IPS DF 4.7 (cell line): ENCODE data around the gene TSFM.
A peak's percentile ranks its signal among the peaks of the same experiment; 100 is the strongest.

ENCODE experiments used
- DNase-seq: peaks from one replicate; pipeline ENCODE4 v3.0.0-alpha.2; 2013; ENCODE audit warnings: low spot score; ENCODE audit errors: extremely low read depth

TSFM gene

DNA sequence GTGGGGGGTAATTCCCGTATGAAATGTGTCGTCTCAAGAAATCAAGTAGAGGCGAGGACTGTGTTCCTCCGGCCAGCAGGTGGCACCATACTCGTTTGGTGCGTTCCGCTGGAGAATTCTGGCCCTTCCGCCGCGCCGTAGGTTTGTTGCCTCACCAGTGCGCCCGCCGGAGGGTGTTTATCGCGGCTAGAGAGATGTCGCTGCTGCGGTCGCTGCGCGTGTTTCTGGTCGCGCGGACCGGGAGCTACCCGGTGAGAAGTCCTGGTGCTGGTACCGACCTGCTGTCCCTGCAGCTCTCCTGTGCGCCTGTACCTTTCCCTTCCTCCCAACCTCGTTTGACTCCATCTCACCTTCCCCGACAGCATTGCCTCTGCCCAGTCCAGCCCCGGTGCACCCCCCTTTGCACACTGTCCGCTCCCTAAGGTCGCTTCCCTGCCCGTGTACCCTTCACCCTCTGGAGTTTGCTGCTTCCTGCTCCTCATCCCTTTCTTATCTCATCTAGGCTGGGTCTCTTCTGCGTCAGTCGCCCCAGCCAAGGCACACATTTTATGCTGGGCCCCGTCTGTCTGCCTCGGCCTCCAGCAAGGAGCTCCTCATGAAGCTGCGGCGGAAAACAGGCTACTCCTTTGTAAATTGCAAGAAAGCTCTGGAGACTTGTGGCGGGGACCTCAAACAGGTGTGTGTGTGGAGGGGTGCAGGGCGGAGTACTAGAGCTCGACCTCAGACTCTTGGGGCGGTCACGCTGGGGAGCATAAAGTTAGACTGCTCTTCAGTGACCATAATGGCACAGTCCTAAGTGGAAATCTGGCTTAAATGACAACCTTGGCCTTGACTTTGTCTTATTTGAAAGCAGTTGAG is at the start of gene TSFM:
Gene TSFM, plus strand, starts transcription at position 180 of the 858 bp plus-strand sequence. Its CDS starts 15 bp downstream, at position 195.
- peak; percentile 87 for DNase-seq

DNA sequence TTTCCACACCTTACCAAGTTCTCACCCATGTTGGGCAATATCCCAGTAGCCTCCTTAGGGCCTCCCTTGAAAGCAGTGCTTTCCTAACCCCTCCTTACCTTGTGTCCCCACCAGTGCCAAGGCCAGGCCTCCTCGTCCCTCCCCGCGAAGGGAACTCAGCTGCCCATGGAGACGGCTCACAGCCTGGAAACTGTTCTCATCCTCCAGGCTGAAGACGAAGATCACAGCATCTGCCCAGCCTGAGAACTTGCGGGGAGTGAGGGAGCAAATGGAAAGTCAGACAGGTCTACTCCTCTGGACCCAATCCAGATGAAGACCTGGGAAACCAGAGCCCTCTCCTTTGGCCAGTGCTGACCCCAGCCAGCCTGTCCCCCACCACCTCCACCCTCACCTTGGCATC is 48.7 kb upstream of the TSFM start:
- DNase-seq: no peak

DNA sequence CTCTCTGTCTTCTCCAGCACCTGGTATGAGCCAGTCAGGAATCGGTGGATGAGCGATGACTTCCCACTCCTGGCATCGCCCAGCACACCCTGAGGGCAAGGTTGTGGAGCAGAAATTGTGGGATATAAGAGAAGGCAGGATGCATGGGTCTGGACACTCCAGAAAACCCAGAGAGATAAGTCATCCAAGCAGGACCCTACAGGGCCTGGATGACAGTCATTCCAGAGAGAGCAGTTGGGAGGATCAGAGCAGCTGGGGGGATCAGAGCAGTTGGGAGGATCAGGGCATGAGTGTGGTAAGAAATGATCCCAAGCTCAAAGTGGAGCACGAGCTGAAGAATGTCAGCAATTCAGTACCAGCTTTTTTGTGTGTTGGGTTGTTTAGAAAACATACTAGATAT is 48.0 kb upstream of the TSFM start:
- no peak for DNase-seq

DNA sequence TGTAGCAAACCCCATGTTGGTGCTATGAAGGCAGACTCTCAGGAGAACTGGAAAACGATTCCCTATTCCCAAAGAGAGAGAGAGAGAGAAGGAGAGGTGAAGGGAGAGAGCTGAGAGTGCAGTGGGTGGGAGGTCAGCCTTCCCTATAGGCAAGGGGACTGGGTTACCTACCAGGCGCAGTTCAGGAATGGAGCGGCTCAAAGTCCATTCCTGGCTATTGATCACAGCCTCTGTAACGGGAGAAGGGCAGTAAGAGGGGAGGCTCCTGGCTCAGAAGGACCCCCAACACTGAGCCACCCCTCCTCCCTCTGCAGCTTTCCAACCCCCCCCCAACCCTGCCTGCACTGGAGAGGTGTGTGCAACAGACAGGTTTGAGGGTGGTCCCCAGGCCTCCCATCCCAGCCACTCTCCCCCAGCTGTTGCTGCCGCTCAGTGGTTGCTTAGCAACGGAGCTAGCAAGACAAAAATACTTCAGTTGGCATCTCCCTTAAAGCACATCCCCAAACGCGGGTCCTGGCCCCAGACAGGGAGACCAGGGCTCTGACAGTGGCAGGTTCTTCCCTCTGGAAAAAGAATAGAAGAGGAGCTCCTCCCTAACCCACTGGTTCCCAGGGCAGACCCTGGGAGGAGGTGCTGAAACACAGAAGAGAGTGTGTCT is 47.3 kb upstream of the TSFM start:
- DNase-seq: no peak

DNA sequence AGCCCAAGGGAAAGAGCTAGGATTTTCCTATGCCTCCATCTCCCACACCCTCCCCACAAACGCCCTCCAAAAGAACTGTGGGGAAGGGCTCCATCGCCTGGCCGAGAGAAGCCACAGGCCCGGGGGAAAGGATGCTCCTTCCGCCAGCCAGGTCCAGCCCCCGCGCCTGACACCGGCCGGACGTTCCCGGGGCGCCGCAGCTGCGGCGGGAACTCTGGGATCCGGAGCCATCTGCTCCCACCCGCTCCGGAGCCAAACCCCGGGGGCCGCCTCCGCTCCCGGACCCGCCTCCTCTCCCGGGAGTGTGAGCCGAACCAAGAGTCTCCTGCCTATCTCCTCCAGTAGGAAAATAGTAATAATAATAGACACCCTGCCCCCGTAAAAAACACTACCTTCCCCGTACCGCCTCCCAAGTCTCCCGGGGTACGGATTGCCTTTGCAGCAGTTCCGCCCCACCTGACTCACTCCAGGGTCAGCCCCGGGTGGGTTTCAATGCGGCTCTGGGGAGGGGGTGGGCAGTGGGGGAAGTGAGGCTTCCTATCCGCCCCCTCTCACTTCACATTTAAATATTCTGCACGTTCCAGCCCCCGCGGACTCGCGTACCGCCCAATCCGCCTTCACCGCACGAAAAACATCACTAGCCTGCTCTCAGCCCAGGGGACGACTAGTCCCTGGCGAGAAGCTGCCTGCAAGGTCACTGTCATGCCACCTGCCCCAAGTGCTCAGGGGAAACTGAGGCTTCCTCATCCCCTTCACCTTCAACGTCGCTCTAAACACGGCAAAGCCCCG is 46.4 kb upstream of the TSFM start:
- no peak for DNase-seq

DNA sequence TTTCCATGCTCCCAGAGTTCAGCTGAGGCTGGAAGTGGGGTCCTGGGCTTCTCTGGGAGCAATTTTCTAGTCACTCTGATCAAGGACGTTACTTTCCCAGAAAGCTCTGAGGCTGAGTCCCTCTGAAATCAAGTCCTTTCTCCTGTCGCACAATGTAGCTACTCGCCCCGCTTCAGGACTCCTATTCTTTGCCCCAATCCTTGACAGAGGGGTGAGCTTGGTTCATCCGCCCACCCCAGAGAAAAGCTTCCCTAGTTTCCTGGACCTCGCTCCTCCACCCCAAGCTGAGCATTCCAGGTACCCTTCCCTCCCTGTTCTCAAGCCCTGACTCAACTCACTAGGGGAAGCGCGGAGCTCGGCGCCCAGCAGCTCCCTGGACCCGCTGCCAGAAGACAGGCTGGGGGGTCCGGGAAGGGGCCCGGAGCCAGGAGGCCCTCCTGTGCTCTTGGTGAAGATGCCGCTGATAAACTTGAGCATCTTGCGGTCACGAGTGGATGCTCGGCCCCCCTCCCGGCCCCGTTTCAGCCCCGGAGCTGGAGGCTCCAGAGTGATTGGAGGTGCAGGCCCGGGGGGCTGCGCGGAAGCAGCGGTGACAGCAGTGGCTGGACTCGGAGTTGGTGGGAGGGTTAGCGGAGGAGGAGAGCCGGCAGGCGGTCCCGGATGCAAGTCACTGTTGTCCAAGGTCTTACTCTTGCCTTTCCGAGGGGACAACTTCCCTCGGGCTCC is 45.7 kb upstream of the TSFM start:
- DNase-seq: no peak

DNA sequence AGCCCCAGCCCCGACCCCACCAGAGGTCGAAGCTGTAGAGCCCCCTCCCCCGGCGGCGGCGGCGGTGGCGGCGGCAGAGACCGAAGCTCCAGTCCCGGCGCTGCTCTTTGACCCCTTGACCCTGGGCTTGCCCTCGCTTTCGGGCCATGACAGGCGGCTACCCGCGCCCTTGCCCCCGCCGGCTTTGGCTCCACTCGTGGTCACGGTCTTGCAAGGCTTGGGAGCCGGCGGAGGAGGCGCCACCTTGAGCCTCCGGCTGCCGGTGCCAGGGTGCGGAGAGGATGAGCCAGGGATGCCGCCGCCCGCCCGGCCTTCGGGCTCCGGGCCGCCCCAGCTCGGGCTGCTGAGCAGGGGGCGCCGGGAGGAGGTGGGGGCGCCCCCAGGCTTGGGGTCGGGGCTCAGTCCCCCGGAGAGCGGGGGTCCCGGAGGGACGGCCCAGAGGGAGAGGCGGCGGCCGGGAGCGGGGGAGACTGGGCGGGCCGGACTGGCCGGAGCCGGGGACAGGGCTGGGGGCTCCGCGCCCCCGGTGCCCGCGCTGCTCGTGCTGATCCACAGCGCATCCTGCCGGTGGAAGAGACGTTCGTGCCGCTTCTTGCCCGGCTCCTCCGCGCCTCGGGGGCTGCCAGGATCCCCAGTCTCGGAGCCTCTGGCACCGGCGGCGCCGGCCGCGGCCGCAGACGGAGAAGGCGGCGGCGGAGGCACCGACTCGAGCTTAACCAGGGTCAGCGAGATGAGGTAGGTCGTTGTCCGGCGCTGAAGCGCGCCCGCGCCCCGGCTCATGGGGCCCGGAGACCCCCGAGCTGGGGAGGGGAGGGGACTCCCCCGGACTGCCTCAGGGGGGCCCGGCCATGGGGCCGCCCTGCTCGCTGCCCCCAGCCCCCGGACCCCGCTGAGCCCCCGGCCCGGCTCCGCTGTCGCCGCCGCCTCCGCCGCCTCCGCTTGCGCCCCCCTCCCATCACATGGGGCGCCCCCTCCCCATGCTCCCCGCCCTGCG is 44.8 kb upstream of the TSFM start:
- DNase-seq: no peak

DNA sequence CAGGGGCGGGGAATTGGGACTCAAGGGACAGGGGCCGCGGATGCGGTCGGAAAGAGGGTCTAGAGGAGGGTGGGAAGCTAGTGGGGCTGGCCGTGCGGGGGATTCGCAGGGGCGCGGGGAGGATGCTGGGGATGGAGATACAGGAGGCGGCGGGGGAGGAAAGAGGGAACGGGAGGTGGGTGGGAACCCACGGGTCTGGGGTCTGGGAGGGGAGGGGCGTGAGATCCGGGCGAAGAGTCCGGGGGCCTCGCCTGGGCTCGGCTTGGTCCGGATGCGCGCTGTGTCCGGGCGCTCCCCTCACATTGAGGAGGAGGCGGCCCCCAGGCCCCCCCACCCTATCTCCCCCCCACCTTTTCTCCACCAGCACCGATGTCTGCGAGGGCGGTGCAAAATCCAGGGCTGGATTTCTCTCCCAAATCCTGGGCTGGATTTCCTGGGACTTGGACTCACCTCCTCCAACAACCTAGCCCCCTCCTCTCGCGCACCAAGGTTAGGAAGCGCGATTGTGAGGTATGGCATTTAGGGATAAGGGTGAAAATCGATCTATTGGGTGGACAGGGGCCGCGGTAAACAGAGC is 43.8 kb upstream of the TSFM start, which contains the start of gene AGAP2:
Gene AGAP2, minus strand, starts transcription at position 82 of the 577 bp plus-strand sequence. CDS start 496 bp downstream, outside the sequence.
- DNase-seq: no peak

DNA sequence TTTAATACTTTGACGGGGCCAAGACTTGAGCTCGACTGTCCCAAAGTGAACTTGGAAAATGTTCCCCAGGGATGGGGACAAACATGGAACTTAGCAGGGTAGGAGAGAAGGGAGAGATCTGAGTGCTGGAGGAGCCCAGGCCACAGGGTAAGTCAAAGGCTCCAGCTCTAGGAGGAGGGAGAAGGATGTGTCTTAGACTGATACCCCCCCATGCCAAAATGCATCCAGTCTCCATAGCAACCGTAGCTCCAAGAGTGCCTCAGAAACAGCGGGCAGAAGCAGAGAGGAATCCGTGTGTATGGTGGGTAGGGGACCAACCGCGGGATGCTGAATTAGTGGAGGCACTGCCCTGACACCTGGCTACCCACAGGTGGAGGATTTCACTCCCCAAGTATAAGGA is 43.2 kb upstream of the TSFM start:
- no peak for DNase-seq

DNA sequence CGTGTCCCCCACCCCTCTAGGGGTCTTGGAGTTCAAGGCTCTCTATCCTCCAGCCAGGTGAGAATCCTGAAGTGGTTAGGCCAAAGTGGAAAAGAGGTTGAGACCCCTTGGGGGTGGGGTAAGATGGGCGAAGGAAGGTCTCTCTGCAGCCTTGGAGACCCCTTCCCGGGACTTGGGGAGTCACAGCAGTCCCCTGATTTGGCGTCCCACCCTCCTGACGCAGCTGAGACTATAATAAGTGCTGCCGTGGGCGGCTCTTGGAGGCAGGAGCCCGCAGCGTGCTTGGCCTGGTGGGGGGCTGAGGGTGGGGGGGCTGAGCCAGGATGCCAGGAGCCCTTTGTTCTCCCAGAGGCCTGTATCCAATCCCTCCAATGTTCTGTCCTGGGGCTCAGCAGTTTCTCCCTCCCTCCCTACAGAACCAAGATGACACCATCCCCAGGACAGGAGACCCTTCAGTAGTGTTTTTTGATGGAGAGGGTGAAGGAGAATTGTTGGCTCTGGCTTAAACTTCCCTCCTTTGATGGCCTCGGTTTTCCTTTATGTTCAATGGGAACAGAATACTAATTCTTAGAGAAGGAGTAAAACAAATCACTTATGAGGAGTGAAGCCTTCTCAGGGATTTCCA is 42.6 kb upstream of the TSFM start:
- no peak for DNase-seq

DNA sequence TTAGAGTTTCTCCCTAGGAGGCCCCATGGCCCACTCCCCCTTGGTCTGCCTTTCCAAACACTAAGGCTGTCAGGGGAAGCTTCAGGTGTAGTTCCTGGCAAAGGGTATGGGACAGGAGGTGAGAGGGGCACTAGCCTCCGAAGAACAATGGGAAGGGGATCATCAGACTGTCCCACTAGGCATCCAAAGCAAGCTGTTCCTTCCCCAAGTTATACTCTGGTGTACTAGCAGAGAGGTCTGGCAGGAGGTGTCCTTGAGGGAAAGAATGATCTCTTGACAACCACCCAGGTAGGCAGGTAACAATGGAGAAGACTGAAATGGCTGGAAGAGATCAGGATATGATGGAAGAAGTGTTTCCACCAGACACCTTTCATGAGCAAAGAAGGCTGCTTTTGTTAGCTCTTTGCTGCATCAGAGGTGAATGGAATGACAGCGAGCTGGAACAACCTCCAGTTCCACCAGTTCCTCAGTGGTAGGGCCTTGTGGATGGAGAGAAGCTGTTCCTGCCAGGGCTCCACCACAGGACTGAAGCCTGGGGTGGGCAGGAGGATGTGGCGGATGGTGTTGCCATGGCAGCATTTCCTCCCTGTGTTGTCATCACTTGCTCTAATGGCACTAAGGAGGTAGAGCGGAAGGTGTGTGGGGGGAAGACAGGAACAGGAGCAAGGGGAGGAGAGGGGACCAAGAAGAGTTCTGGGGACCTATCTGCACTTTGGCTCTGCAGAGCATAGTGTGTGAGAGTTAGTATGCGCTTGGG is 41.8 kb upstream of the TSFM start:
- no peak for DNase-seq

DNA sequence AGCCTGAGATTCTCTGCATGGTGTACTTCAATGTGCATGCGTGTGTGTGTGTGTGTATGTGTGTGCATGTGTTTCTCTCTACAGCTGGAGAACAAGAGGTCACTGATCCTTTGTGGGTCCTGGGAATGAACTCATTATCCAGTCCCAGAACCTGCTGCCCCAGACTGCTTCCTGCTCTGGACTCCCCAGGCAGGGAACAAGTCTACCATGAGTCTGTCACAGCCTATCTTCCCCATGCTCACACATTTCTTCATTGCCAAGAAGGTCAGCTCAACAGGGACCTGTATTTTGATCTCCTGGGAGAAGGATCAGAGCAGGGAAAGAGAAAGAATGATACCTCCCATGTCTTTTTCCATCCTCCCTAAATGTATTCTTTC is 41.2 kb upstream of the TSFM start:
- no peak for DNase-seq

DNA sequence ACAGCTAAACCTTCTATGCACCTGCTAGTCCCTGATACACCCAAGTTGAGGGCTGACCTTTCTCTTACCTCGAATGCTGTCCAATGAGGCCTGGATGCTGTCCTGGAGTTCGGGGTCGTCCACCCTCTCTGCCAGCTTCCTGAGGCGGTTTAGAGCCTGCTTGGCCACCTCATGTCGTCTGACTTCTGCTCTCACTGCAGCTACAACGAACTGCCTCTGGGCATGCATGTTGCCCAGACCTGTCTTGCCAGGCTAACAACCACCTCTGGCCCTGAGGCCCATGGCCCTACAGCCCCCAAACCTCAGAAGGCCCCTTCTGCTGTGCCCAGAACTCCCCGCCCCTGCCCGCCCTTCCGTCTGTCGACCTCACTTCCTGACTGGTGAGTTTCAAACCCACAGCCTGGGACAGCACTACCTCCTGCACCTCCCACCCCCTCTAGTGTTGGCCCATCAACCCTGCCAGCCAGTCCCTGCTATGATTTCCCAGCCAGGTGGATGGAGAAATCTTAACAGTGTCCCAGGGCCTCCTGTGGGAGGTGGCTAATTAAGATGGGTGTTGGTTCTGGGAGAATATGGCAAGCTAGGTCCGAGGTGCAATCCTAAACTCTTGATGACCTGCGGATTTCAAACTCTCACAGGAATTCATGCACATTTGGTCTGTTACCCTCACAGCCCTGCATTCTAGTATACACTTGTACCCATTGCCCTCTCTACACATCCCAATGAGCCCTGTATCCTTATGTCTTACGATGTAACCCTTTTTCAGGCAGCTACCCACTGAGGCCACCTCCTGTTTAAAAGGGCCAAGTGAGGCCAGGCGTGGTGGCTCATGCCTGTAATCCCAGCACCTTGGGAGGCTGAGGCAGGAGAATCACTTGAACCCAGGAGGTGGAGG is 40.5 kb upstream of the TSFM start:
- no peak for DNase-seq

DNA sequence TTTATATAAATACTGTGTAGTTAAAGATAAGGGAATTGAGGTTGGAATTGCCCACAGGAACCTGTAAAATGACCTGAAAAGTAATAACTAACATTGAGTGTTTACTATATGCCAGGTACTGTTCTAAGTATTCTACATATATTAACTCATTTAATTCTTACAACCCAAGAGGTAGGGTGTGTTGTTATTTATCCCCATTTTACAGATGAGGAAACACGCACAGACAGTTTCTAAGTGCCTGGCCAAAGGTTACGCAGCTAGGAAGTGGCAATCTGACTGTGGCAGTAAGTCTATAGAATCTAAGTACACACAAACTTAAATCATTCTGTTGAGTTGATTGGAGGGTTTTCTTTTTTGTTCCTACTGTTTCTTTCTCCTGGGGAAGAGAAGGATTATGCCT is 38.8 kb upstream of the TSFM start:
- DNase-seq: no peak

DNA sequence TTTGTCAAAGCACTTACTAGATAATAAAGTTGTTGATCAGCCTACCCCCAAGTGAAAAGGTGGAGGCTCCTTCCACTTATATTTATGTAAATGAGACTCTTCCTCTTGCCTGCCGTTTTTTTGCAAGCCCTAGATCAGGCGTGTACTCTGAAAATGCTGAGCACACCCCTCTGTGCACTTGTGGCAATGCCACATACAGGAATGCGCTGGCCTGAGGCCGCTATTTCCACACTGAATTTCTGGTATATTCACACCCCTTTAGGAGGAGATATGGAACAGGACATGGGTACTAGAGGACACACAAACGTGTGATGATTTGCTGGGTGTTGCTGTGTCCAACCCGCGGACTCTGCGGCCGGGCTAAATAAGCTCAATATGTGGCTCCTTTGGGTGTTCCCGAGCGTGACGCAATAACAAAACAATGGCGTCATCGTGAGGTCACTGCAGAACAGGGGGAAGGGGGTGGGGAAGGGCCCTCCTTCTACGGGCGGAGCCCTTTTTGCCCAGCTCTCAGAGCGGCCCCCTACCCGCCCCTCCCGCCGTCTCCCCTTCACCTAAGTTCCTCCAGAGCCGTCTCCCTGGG is 38.3 kb upstream of the TSFM start:
- DNase-seq: no peak

DNA sequence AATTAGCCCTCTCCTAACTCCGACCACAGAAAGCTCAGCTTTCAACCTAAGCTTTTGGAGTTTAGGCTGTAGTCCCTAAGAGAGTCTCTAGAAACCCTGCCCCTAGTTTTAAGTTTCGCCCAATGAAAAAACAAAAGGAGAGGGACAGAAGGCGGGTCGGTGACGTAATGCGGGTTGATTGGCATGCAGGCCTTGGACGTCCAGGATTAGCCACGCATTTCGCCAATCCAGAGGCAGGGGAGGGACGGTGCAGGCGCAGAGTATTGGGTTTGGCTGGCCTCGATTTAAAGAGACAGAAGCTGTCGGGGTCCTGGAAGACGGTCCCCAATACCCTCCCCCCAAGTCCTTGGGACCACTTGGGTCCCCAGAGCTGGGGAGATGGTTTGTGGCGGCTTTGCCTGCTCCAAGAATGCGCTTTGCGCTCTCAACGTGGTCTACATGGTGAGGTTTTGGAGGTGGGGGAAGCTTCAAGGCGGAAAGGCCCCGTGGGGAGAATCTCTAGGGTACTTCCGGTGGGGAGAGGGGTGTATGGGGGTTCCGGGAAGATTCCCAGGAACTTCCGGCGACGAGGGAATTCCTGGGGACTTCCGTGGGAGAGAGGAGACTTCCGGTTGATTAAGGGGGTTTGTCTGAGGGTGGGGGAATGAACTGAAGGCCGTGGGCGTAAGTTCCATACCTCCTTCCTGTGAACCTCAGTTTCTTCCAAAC is 37.7 kb upstream of the TSFM start, which contains the start of gene TSPAN31:
Gene TSPAN31, plus strand, starts transcription at position 263 of the 708 bp plus-strand sequence. Its CDS starts 116 bp downstream, at position 379.
- DNase-seq: peak; percentile 98
